ENCODE data around the gene VAPA.

VAPA gene

DNA sequence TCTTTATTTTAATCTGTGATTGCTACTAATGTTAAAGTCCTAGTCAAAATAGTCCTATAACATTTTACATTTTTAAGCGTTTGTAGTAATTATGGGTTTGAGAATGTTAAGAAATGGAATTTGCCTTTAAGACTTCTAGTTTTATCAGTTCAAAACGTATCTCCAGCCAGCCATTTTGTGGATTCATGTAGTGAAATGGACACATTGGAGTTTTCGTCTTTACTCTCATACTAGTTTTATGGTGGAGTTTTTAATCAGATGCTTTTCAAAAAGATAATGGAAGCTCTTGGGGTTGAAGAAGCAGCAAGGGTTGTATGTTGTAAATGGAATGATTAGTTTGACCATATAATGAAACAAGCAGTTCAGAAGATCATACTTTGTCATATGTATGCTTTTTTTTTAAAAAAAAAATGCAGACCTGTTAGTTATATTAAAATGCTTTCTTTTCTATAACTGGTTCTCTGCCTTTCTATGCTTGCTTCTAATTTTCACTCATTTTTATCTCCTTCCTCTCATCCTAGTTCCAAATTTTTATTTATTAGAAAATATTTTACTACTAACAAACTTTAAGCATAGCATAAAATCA, 16.6 kb downstream of the VAPA start:
- DNase-seq (ENCODE audit: low read depth): no peak
- no peak overlapping the region for H3K4me3 ChIP-seq (ENCODE audit: low read length)
- TF ChIP-seq, protein P1, sequence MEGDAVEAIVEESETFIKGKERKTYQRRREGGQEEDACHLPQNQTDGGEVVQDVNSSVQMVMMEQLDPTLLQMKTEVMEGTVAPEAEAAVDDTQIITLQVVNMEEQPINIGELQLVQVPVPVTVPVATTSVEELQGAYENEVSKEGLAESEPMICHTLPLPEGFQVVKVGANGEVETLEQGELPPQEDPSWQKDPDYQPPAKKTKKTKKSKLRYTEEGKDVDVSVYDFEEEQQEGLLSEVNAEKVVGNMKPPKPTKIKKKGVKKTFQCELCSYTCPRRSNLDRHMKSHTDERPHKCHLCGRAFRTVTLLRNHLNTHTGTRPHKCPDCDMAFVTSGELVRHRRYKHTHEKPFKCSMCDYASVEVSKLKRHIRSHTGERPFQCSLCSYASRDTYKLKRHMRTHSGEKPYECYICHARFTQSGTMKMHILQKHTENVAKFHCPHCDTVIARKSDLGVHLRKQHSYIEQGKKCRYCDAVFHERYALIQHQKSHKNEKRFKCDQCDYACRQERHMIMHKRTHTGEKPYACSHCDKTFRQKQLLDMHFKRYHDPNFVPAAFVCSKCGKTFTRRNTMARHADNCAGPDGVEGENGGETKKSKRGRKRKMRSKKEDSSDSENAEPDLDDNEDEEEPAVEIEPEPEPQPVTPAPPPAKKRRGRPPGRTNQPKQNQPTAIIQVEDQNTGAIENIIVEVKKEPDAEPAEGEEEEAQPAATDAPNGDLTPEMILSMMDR (conservative IDR thresholded peaks at IDR 0.05; ENCODE audit: low read depth, low read length): no peak

GRCh38 chr18:9931146-9931545, 17.3 kb downstream of the VAPA start:
- no peak for DNase-seq (ENCODE audit: low read depth)
- TF ChIP-seq, protein P1 (conservative IDR thresholded peaks at IDR 0.05; ENCODE audit: low read depth, low read length): no peak
- no peak overlapping the region for H3K4me3 ChIP-seq (ENCODE audit: low read length)

- TF ChIP-seq, protein P1 (conservative IDR thresholded peaks at IDR 0.05; ENCODE audit: low read depth, low read length): no peak
- no peak for DNase-seq (ENCODE audit: low read depth)
- H3K4me3 ChIP-seq (ENCODE audit: low read length): no peak overlapping the region
Measured at GRCh38 chr18:9931678-9932077, 17.9 kb downstream of the VAPA start.

DNA sequence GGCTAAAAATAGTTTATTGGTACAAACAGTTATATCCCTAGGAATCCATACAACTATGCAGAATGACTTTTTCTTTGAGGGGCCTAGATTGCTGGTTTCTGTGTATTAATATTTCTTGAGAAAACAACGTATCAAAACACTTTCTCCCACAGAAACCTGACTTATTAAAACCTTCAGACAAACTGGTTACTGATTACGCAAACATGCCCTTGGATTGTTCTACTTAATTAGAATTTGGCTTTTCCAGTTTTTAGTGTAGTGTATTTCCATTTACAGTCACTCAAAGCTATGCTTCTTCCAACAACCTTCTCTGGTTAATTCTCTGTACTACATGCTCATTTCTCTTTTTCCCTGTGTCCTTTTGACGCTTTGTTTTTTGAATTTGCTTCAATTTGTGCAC, 20.0 kb downstream of the VAPA start:
- TF ChIP-seq, protein P1 (conservative IDR thresholded peaks at IDR 0.05; ENCODE audit: low read depth, low read length): no peak
- H3K4me3 ChIP-seq (ENCODE audit: low read length): no peak overlapping the region
- DNase-seq (ENCODE audit: low read depth): no peak

DNA sequence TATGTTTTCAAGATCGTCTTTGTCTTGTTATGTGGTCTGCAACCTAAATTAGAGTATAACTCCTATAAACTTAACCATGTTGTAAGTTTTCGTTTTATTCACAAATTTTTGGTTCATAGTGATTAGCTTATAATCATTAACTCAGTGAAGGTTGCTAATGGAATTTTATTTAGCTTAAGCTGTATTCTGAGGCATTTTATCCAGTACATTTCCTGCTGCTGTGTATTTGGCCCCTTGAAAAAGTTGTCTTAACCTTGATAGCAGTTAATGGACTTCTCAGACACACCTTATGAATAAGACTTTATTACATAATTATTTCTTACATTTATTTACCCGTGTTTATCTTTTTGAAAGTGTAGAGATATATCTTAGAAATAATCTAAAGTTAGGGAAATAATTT, 20.5 kb downstream of the VAPA start:
- TF ChIP-seq, protein P1 (conservative IDR thresholded peaks at IDR 0.05; ENCODE audit: low read depth, low read length): no peak
- no peak overlapping the region for H3K4me3 ChIP-seq (ENCODE audit: low read length)
- DNase-seq (ENCODE audit: low read depth): no peak

DNA sequence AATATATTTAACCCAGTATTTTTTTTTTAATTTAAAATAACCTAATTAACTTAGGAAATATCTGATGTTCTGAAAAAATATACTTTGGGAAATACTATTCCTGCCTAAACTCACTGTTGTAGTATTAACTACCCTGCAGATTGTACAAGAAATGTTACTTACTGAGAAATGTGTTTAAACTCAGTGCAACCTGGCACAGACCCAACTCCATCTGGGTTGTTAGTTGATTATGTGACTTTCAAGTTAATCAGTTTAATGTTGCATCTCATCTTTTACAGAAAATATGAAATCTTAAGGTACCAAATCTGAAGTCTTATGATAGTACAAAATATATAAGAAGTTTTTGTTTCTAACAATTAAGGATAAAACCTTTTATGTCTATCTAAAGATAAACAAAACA, 27.3 kb downstream of the VAPA start:
- no peak overlapping the region for H3K4me3 ChIP-seq (ENCODE audit: low read length)
- no peak for DNase-seq (ENCODE audit: low read depth)
- TF ChIP-seq, protein P1 (conservative IDR thresholded peaks at IDR 0.05; ENCODE audit: low read depth, low read length): no peak

GRCh38 chr18:9941660-9942059, 27.8 kb downstream of the VAPA start:
- no peak for DNase-seq (ENCODE audit: low read depth)
- no peak overlapping the region for H3K4me3 ChIP-seq (ENCODE audit: low read length)
- TF ChIP-seq, protein P1 (conservative IDR thresholded peaks at IDR 0.05; ENCODE audit: low read depth, low read length): no peak
